IgD-negative memory B cell (primary cell): ENCODE results near the gene HPCAL1. TPM values are rescaled to one million over a fixed set of nuclear protein-coding genes. Genes with fewer than 3 reads are reported as not detected.

Experiments used
- H3K27ac Mint-ChIP-seq, 3 donors: one replicate each; pipeline ENCODE4 v1.8.0; 2020 to 2022; ENCODE audit warnings: mild to moderate bottlenecking in 3 of 3, mixed read lengths in 3 of 3, moderate library complexity in 1 of 3
- H3K27me3 Mint-ChIP-seq: one replicate; pipeline ENCODE4 v1.8.0; 2021; ENCODE audit warnings: mixed read lengths
- H3K36me3 Mint-ChIP-seq: one replicate; pipeline ENCODE4 v1.8.0; 2020; ENCODE audit warnings: mild to moderate bottlenecking, mixed read lengths
- H3K4me1 Mint-ChIP-seq, 3 donors: one replicate each; pipeline ENCODE4 v1.8.0; 2020 to 2022; ENCODE audit warnings: mixed read lengths in 3 of 3, mild to moderate bottlenecking in 1 of 3
- H3K4me3 Mint-ChIP-seq, 4 donors: one replicate each; pipeline ENCODE4 v1.8.0; 2020 to 2022; ENCODE audit warnings: mild to moderate bottlenecking in 4 of 4, mixed read lengths in 4 of 4, moderate library complexity in 3 of 4
- H3K9me3 Mint-ChIP-seq, 3 donors: one replicate each; pipeline ENCODE4 v1.8.0; 2020 to 2021; ENCODE audit warnings: mixed read lengths in 3 of 3, mild to moderate bottlenecking in 1 of 3
- polyA plus RNA-seq: library from polyadenylated mRNA; unstranded; fragments of 300-500 nt; fragmentation: Illumina TruSeq; gene quantifications from one replicate; pipeline ENCODE4 v1.2.3, GENCODE V29; 2021

The HPCAL1 gene
- polyA plus RNA-seq, 1 donor from 2014 or later: 89.2 TPM

GRCh38 chr2:10432311-10433181 lies 129.8 kb downstream of the HPCAL1 start:
- Mint-ChIP-seq H3K4me3 (peak overlapping the region; percentile 53 to 94 (median 77)), H3K27me3 (no peaks in the 10 kb centered on the region), H3K36me3 (no peaks in the 10 kb centered on the region), H3K27ac (peak overlapping the region in 1 of 3 donors; percentile 72), H3K4me1 (peaks cover 5 to 16% (median 16%) of the 10 kb centered on the region in 3 donors), H3K9me3 (no peaks in the 10 kb centered on the region)

DNA sequence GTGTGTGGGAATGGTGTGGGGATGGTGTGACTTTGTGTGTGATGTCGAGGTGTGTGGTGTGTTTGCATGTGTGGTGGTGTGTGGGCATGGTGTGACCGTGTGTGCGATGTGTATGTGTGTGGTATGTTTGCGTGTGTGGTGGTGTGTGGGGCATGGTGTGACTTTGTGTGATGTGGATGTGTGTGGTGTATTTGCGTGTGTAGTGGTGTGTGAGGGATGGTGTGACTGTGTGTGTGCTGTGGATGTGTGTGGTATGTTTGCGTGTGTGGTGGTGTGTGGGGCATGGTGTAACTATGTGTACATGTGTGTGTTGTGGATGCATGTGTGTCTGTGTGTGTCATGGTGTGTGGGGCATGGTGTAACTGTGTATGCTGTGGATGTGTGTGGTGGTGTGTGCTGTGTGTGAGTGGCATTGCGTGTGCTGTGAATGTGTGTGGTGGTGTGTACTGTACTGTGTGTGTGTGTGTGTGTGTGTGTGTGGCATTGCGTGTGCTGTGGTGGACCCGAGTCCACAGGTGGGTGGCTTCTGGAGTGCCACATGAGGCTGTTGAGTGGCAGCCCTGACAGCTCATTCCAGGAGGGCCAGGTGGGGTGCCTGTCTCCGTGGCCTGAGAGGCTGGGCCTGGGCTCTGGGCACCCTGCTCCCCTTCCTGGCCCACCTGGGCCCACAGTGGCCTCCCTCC lies 130.7 kb downstream of the HPCAL1 start:
- peaks cover 5 to 16% (median 16%) of the 10 kb centered on the region in 3 donors for H3K4me1 Mint-ChIP-seq
- peak overlapping the region in 2 of 4 donors; percentile 16 to 35 for H3K4me3 Mint-ChIP-seq
- H3K27me3 Mint-ChIP-seq: no peaks in the 10 kb centered on the region
- H3K9me3 Mint-ChIP-seq: no peaks in the 10 kb centered on the region
- H3K36me3 Mint-ChIP-seq: no peaks in the 10 kb centered on the region
- H3K27ac Mint-ChIP-seq: no peak overlapping the region

DNA sequence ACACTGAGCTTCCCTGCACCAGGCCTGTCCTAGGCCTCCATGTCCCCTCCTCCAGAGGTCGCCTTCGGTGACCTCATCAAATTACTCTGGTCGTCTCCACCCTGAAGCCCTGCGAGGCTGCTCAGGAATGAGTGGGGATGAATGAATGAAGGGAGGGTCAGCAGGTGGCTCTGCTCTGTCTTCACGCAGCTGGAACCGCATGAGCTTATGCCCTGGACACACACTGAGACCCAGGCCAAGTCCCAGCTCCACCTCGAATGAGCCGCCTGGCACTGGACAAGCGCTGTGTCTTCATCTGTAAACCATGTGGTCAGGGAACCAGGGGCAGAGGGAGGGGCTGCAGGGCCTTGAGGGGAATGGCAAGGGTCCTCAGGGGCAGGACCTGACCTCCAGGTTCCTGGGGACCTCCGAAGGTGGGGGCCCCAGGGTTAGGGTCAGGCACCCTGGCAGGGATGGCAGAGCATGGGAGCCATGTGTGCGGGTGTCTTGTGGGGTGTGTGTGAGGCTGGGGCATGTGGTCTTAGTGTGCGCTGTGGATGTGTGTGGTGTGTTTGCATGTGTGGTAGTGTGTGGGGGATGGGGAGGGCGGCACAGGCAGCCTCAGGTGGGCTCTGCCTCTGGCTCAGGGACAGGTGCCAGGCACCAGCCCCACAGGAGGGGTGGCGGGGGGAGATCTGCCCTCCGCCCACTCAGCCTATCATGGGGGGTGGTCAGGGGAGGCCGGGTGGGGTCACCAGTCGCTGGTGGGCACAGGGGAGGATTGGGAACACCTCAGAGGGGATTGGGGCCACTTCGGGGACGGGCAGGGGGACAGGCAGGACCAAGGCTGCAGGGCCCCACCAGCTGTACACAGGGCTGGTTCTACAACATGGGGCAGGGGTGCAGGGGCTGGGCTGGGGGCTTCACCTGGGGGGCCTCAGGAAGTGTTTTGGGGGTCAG lies 131.5 kb downstream of the HPCAL1 start:
- Mint-ChIP-seq H3K27ac (peak overlapping the region in 2 of 3 donors; percentile 25 to 31), H3K4me1 (peaks cover 5 to 16% (median 13%) of the 10 kb centered on the region in 3 donors)

DNA sequence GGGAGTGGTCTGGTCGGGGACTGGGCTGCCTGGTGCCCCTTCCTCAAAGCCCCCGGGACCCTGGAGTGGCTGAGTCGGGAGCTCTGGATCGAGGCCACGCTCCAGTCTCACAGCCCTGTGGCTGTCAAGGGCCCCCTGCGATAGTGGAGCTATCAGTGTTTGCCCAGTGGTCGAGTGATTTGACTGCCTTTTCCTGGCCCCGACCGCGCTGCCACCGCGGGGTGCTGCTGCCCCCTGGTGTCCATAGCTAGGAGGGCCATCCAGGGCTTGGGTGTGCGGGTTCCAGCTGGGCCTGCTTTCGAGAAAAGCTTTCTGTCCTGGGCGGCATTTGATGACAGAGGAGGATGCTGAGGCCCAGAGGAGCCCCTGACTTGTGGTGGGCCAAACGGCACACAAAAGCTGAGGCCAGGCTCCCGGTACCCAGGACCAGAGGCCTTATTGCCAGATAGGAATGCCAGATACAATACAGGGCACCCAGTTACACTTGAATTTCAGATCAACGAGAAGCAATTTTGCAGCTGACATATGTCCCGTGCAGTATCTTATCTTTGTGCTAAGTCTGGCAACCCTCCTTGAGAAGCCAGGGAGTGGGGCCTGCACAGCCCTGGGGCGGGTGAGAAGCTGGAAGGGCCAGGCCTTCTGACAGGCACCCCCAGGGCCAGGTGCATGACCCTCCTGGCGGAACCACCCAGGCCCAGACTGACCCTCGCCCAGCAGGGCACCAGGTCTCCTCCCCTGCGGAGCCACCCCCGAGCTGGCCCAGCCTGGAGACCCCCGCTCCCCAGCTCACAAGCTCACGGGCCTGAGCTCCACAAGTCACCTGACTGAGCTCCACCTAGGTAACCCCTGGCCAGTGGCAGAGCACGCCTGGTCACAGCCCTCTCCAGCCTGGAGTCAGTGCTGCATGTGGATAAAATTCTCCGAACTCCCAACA lies 132.4 kb downstream of the HPCAL1 start:
- Mint-ChIP-seq H3K9me3 (no peaks in the 10 kb centered on the region), H3K4me3 (peak overlapping the region in 3 of 4 donors; percentile 1 to 82 (median 39)), H3K4me1 (peaks cover 5 to 16% (median 13%) of the 10 kb centered on the region in 3 donors), H3K27ac (peak overlapping the region in 1 of 3 donors; percentile 81), H3K36me3 (no peaks in the 10 kb centered on the region), H3K27me3 (no peaks in the 10 kb centered on the region)

More for the DNA sequence above, 131.5 kb downstream of the HPCAL1 start:
- Mint-ChIP-seq H3K9me3 (no peaks in the 10 kb centered on the region), H3K4me3 (peak overlapping the region in 1 of 4 donors; percentile 74), H3K27me3 (no peaks in the 10 kb centered on the region), H3K36me3 (no peaks in the 10 kb centered on the region)

GRCh38 chr2:10435820-10436204 lies 133.1 kb downstream of the HPCAL1 start:
- Mint-ChIP-seq H3K4me1 (peaks cover 5 to 15% (median 13%) of the 10 kb centered on the region in 3 donors), H3K4me3 (no peak overlapping the region), H3K27me3 (no peaks in the 10 kb centered on the region), H3K9me3 (no peaks in the 10 kb centered on the region), H3K27ac (no peak overlapping the region), H3K36me3 (no peaks in the 10 kb centered on the region)

DNA sequence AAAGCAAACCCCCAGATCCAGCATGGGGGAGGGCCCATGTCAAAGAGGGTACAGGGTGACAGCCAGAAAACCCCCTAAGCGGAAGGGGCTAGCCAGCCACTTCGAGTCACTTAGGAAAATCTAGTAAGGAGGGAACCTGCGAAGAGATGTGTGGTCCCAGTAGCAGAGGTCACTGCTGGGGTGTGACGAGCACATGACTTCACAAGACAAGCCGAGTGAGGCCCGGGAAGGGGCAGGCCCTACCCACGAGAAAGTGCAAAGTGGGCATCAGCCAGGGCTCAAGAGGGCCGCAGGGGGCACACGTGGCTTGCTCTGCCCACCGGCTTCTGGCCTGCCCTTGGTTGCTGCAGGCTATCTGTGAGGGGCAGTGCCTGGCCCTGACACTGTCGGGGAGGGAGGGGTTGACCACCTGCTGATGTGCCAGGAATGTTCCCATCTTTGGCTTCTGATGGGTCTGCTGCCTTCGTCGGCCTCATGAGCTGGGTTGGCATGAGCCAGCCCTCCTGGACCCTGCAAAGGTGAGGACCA lies 133.9 kb downstream of the HPCAL1 start:
- Mint-ChIP-seq H3K27me3 (no peaks in the 10 kb centered on the region), H3K9me3 (no peaks in the 10 kb centered on the region), H3K27ac (no peak overlapping the region), H3K36me3 (no peaks in the 10 kb centered on the region), H3K4me3 (no peak overlapping the region), H3K4me1 (peaks cover 5 to 13% (median 10%) of the 10 kb centered on the region in 3 donors)

- peak overlapping the region in 1 of 3 donors; percentile 44 for H3K27ac Mint-ChIP-seq
- H3K36me3 Mint-ChIP-seq: no peaks in the 10 kb centered on the region
- peaks cover 5 to 9% (median 9%) of the 10 kb centered on the region in 3 donors for H3K4me1 Mint-ChIP-seq
- H3K9me3 Mint-ChIP-seq: no peaks in the 10 kb centered on the region
- H3K4me3 Mint-ChIP-seq: no peak overlapping the region
- H3K27me3 Mint-ChIP-seq: no peaks in the 10 kb centered on the region
Observed at GRCh38 chr2:10437806-10438205, 135.1 kb downstream of the HPCAL1 start.

DNA sequence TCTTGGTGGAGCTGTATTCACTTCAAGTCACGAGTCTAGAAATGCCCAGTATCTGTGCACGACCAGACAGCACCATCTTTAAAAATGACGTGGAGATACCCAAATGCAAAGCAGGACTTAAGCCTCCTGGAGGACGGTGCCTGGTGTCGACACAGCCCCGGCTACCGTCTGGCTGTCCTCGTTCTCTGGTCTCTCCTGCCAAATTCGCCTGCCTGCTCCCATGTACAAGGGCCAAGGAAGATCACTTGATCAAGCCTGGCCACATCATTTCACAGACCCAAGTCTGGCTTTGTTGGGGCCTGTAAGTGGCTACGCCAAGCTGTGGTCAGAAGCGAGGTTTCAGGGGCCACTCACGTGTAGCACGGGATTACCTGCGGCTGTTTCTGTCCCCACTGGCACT lies 136.0 kb downstream of the HPCAL1 start:
- H3K36me3 Mint-ChIP-seq: no peaks in the 10 kb centered on the region
- no peak overlapping the region for H3K4me3 Mint-ChIP-seq
- H3K4me1 Mint-ChIP-seq: peaks cover 5 to 9% (median 7%) of the 10 kb centered on the region in 3 donors
- no peaks in the 10 kb centered on the region for H3K9me3 Mint-ChIP-seq
- H3K27me3 Mint-ChIP-seq: no peaks in the 10 kb centered on the region
- H3K27ac Mint-ChIP-seq: peak overlapping the region in 2 of 3 donors; percentile 70 to 91

GRCh38 chr2:10439185-10439879 lies 136.6 kb downstream of the HPCAL1 start:
- peak overlapping the region in 2 of 3 donors; percentile 70 to 91 for H3K27ac Mint-ChIP-seq

GRCh38 chr2:10439971-10440370 lies 137.3 kb downstream of the HPCAL1 start:
- H3K27me3 Mint-ChIP-seq: no peaks in the 10 kb centered on the region
- H3K36me3 Mint-ChIP-seq: no peaks in the 10 kb centered on the region
- H3K9me3 Mint-ChIP-seq: no peaks in the 10 kb centered on the region
- H3K4me3 Mint-ChIP-seq: peak overlapping the region in 1 of 4 donors; percentile 12
- peaks cover 8 to 18% (median 17%) of the 10 kb centered on the region in 3 donors for H3K4me1 Mint-ChIP-seq
- H3K27ac Mint-ChIP-seq: peak overlapping the region in 1 of 3 donors; percentile 91

More at GRCh38 chr2:10439185-10439879, 136.6 kb downstream of the HPCAL1 start:
- no peaks in the 10 kb centered on the region for H3K27me3 Mint-ChIP-seq
- H3K36me3 Mint-ChIP-seq: no peaks in the 10 kb centered on the region
- peaks cover 6 to 14% (median 14%) of the 10 kb centered on the region in 3 donors for H3K4me1 Mint-ChIP-seq
- no peaks in the 10 kb centered on the region for H3K9me3 Mint-ChIP-seq
- H3K4me3 Mint-ChIP-seq: peak overlapping the region in 1 of 4 donors; percentile 12

GRCh38 chr2:10440736-10441135 lies 138.0 kb downstream of the HPCAL1 start:
- H3K27ac Mint-ChIP-seq: peak overlapping the region in 2 of 3 donors; percentile 39 to 62
- H3K4me3 Mint-ChIP-seq: no peak overlapping the region
- no peaks in the 10 kb centered on the region for H3K36me3 Mint-ChIP-seq
- peaks cover 14 to 23% (median 23%) of the 10 kb centered on the region in 3 donors for H3K4me1 Mint-ChIP-seq
- no peaks in the 10 kb centered on the region for H3K27me3 Mint-ChIP-seq
- no peaks in the 10 kb centered on the region for H3K9me3 Mint-ChIP-seq

- Mint-ChIP-seq H3K27me3 (no peaks in the 10 kb centered on the region), H3K27ac (peak overlapping the region in 2 of 3 donors; percentile 1 to 19), H3K36me3 (no peaks in the 10 kb centered on the region), H3K4me1 (peaks cover 14 to 26% (median 23%) of the 10 kb centered on the region in 3 donors), H3K9me3 (no peaks in the 10 kb centered on the region), H3K4me3 (no peak overlapping the region)
Observed at GRCh38 chr2:10441948-10442347, 139.2 kb downstream of the HPCAL1 start.
